Suprapubic skin (tissue), 3 donors: ENCODE data around the gene NSG1.

Source experiments
- EP300 ChIP-seq: sonication (generic); formaldehyde crosslinking; IDR thresholded peaks from one replicate; pipeline ENCODE4 v1.6.1; 2017; ENCODE audit warnings: antibody characterized with exemption
- POLR2A ChIP-seq, 2 donors: fragments of 450-650 bp; IDR thresholded peaks; one replicate each; pipeline ENCODE4 v1.6.1; 2017; ENCODE audit warnings: antibody characterized with exemption in 2 of 2, mild to moderate bottlenecking in 2 of 2, moderate library complexity in 2 of 2
- TF ChIP-seq, protein P1 (sequence below), 2 donors: fragments of 200-600 bp in 1 of 2; fragments of 450-650 bp in 1 of 2; sonication (generic) in 1 of 2; IDR thresholded peaks; one replicate each; pipeline ENCODE4 v1.5.1; 2016 to 2019; ENCODE audit warnings: antibody characterized with exemption in 2 of 2, mild to moderate bottlenecking in 1 of 2, moderate library complexity in 1 of 2

- no peak for TF ChIP-seq POLR2A (IDR thresholded peaks at IDR 0.05)
- TF ChIP-seq, protein P1, sequence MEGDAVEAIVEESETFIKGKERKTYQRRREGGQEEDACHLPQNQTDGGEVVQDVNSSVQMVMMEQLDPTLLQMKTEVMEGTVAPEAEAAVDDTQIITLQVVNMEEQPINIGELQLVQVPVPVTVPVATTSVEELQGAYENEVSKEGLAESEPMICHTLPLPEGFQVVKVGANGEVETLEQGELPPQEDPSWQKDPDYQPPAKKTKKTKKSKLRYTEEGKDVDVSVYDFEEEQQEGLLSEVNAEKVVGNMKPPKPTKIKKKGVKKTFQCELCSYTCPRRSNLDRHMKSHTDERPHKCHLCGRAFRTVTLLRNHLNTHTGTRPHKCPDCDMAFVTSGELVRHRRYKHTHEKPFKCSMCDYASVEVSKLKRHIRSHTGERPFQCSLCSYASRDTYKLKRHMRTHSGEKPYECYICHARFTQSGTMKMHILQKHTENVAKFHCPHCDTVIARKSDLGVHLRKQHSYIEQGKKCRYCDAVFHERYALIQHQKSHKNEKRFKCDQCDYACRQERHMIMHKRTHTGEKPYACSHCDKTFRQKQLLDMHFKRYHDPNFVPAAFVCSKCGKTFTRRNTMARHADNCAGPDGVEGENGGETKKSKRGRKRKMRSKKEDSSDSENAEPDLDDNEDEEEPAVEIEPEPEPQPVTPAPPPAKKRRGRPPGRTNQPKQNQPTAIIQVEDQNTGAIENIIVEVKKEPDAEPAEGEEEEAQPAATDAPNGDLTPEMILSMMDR (IDR thresholded peaks at IDR 0.05) = no peak
- TF ChIP-seq EP300 = no peak
Measured at GRCh38 chr4:4425696-4426095, 38.8 kb downstream of the NSG1 start.
